ENCODE measurements around the gene USF1.

DNA sequence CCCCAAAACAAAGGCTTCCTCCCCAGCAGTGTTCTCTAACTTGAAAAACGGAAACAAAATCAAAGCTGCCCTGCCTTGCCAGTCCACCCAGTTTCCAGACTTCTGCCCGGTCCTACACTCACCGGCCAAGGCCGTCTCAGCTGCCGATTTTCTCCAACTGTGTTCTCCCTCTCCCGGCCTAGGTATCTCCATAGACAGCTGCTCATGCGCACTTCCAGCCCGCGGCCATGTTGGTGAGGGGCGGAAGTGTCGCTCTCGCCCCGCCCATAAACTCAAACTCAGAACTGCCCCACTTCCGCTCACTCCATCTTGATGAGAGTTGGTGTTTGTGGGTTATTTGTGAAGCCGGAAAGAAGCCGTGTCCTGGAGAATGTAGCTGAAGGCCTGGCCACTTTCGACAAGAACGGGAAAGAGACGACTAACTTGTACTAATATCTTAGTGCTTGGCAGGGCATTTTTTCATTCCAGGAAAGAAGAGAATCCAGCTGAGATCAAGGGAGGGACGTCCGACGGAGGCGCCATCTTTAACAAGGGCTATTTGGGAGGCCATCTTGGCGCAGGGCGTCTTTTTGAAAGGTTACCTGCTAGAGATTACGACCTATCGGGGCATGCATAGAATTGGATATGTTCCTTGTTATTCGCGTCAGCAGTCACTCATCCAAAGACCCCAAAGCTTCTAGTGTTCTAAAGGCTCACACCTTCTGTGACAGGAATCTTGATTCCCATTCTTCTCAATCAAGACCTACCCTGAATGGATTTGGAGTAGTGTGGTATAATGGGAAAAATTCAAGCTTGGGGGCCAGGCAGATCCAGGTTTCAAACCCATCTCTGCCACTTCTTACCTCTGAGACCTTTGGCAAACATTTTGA is at the start of gene USF1:
- TF ChIP-seq CTCF (IDR thresholded peaks at IDR 0.05) (peak in 1 of 12 donors; percentile 8), POLR2A (IDR thresholded peaks at IDR 0.05) (peak; percentile 18 to 67)
